ENCODE measurements around the gene CHMP3.
A peak's percentile ranks its signal among the peaks of the same experiment; 100 is the strongest.
"Not testable (repeated sequence)": the region's sequence is repeated elsewhere in the genome, so short reads cannot be mapped to it uniquely, and the experiment has no call there.

Gene CHMP3

DNA sequence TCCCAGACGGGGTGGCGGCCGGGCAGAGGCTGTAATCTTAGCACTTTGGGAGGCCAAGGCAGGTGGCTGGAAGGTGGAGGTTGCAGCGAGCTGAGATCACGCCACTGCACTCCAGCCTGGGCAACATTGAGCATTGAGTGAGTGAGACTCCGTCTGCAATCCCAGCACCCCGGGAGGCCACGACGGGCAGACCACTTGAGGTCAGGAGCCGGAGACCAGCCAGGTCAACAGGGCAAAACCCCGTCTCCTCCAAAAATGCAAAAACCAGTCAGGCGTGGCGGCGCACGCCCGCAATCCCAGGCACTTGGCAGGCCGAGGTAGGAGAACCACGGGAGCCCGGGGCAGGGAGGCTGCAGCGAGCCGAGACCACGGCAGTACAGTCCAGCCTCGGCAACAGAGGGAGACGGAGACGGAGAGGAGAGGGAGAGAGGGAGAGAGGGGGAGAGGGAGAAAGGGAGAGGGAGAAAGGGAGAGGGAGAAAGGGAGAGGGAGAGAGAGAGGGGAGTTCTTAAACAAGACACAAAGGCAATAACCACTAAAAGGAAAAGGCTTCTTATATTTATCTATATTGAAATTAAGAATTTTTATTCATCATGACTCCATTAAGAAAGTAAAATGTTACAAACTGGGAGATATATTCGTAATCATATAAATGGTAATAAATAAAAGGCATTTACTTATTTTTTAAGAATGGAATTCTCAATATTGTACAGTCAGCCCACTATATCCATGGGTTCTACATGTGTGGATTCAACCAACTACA, 13.1 kb downstream of the CHMP3 start:
- DNase-seq (ENCODE audit: low read depth, low spot score): not testable (repeated sequence)

- DNase-seq (ENCODE audit: low read depth, low spot score): not testable (repeated sequence)
Observed at GRCh38 chr2:86549440-86549839, 13.8 kb downstream of the CHMP3 start.

DNA sequence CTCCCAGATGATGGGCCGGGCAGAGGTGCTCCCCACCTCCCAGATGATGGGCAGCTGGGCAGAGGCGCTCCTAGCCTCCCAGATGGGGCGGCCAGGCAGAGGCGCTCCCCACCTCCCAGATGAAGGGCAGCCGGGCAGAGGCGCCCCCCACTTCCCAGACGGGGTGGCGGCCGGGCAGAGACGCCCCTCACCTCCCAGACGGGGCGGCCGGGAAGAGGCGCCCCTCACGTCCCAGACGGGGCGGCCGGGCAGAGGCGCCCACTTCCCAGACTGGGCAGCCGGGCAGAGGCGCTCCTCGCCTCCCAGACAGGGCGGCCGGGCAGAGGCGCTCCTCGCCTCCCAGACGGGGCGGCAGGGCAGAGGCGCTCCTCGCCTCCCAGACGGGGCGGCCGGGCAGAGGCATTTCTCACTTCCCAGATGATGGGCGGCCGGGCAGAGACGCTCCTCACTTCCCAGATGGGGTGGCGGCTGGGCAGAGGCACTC, 14.3 kb downstream of the CHMP3 start:
- not testable (repeated sequence) for DNase-seq (ENCODE audit: low read depth, low spot score)

GRCh38 chr2:86548165-86548912, 14.9 kb downstream of the CHMP3 start:
- DNase-seq (ENCODE audit: low read depth, low spot score): not testable (repeated sequence)

GRCh38 chr2:86545296-86545924, 17.8 kb downstream of the CHMP3 start:
- DNase-seq (ENCODE audit: low read depth, low spot score): not testable (repeated sequence)

DNA sequence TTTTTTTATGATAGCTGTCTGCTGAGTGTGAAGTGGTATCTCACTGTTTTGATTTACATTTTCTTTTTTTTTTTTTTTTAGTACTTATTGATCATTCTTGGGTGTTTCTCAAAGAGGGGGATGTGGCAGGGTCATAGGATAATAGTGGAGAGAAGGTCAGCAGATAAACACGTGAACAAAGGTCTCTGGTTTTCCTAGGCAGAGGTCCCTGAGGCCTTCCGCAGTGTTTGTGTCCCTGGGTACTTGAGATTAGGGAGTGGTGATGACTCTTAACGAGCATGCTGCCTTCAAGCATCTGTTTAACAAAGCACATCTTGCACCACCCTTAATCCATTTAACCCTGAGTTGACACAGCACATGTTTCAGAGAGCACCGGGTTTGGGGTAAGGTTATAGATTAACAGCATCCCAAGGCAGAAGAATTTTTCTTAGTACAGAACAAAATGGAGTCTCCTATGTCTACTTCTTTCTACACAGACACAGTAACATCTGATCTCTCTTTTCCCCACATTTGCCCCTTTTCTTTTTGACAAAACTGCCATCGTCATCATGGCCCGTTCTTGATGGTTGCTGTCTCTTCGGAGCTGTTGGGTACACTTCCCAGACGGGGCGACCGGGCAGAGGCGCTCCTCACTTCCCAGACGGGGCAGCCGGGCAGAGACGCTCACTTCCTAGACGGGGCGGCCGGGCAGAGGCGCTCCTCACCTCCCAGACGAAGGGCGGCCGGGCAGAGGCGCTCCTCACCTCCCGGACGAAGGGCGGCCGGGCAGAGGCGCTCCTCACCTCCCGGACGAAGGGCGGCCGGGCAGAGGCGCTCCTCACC, 18.8 kb downstream of the CHMP3 start:
- DNase-seq (ENCODE audit: low read depth, low spot score): not testable (repeated sequence)

- no peak for DNase-seq (ENCODE audit: low read depth, low spot score)
Observed at GRCh38 chr2:86543793-86544192, 19.4 kb downstream of the CHMP3 start.

DNA sequence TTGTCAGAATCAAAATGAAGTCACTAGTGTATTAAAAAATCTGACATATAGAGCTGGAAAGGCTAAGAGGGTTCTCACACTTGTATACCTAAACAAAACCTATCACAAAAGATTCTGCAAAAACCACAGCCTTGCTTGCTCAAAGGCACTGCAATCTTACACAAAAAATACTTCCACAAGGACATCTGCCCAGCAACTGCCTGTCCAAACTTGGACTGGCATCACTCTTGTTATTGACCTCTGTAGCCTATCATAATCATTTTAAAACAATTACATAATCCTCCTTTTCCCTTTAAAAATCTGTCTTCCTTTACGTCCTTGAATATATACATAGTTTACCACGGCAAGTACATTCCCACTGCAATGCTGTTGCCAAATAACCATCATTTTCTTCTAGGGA, 19.9 kb downstream of the CHMP3 start:
- no peak for DNase-seq (ENCODE audit: low read depth, low spot score)

DNA sequence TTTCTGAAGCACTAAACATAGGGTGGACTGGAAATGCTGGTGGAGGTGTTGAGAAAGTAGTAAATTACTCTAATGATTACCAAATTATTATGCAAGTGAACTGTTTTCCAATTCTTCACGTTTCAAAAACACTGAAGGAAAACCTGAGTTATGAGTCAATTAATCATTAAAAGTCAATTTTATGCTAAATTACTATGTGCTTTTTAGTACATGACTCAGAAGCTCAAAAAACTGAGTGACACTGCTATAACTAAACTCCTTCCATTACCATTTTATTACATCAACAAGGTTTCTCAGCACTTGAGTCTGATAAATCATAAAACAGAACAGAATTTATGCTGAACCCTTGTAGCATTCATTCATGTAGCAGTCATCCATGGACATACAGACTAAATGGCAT, 20.4 kb downstream of the CHMP3 start:
- no peak for DNase-seq (ENCODE audit: low read depth, low spot score)

- peak; percentile 41 for DNase-seq (ENCODE audit: low read depth, low spot score)
Observed at GRCh38 chr2:86541334-86541733, 21.9 kb downstream of the CHMP3 start.

GRCh38 chr2:86533589-86533988, 29.7 kb downstream of the CHMP3 start:
- no peak for DNase-seq (ENCODE audit: low read depth, low spot score)

GRCh38 chr2:86525421-86526340, 37.6 kb downstream of the CHMP3 start:
- DNase-seq (ENCODE audit: low read depth, low spot score): no peak

GRCh38 chr2:86523491-86523890, 39.8 kb downstream of the CHMP3 start:
- no peak for DNase-seq (ENCODE audit: low read depth, low spot score)

DNA sequence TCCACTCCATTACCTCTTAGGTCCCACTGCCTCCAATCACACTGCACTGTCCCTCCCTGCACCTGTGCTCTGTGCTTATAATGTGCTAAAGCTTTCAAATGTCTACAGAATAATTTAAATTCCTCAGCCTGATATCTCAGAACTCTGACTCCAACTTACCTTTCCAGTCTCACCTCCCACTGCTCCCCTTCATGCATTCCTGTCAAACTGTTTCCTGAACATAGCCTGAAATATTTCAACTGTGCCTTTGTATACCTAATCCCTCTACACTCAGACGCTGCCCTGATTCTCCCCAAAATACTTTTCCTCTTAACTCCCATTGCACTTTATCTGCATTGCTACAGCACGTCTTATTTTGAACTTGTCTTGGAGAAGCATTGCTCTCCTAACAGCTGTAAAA, 40.5 kb downstream of the CHMP3 start:
- no peak for DNase-seq (ENCODE audit: low read depth, low spot score)

DNA sequence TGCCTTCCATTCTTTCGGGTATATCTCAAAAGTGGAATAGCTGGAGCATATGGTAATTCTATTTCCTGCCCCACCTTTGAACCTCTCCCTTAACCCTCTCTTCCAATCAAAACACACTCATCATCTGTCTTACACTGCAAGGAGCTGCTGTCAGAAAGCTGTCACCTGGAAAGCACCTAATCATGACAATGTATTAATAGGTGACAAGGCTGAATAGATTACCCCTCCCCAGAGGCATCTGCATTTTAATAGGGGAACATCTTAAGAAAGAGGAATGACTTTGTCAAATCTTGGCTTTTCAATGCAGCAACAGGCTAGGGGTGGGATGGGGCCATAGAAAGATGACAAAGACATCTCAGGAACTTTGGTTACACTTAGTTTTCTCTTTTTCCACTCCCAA, 41.3 kb downstream of the CHMP3 start:
- DNase-seq (ENCODE audit: low read depth, low spot score): no peak

GRCh38 chr2:86520153-86520552, 43.1 kb downstream of the CHMP3 start:
- no peak for DNase-seq (ENCODE audit: low read depth, low spot score)

- DNase-seq (ENCODE audit: low read depth, low spot score): no peak
Observed at GRCh38 chr2:86519349-86519748, 43.9 kb downstream of the CHMP3 start.

DNA sequence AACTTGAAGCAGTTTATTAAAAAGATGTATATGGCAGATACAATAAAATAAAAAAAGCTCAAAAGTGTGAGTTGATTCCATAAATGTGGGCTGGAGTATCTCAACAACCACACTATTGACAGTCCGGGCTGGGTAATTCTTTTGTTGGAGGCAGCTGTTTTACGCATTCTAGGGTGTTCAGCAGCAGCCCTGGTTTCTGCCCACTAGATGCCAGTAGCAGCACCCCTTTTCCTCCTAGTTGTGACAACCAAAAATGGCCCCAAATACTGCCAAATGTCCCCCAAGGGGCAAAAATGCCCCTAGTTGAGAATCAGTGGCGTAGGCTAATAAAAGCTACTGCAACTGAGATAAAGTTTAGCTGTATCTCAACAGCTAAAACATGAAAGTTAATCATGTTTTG, 44.8 kb downstream of the CHMP3 start:
- DNase-seq (ENCODE audit: low read depth, low spot score): peak; percentile 19

GRCh38 chr2:86513948-86514660, 49.1 kb downstream of the CHMP3 start:
- DNase-seq (ENCODE audit: low read depth, low spot score): no peak

GRCh38 chr2:86512892-86513291, 50.4 kb downstream of the CHMP3 start:
- DNase-seq (ENCODE audit: low read depth, low spot score): no peak

Measured in astrocyte of the hippocampus (primary cell).